A549 (cell line): ENCODE results near the gene CENPX. TPM values are rescaled to one million over a fixed set of nuclear protein-coding genes. Genes with fewer than 3 reads are reported as not detected.

Experiments used
- ATAC-seq, 2 experiments: fragments of 200-7000 bp in 1 of 2; fragments of >200 bp in 1 of 2; cut with Nextera tagmentation in 1 of 2; cut with Tn5 transposase in 1 of 2; 3 replicates each; pipeline versions ENCODE4 v1.8.0 to v1.9.1; 2018 to 2020; ENCODE audit warnings: mild to moderate bottlenecking in 1 of 2, moderate library complexity in 1 of 2
- CTCF ChIA-PET: fragments of 300-600 bp; sonication (Branson Sonifier 250); formaldehyde crosslinking; extraction: SDS; loops from one replicate; lab custom pipeline; 2021; ENCODE audit warnings: antibody characterized with exemption, inconsistent platforms; lab: Yijun Ruan, JAX
- POLR2A ChIA-PET: fragments of 350-600 bp; formaldehyde crosslinking; extraction: SDS; loops from one replicate; lab custom pipeline; 2021; ENCODE audit warnings: antibody characterized with exemption, inconsistent platforms; lab: Yijun Ruan, JAX
- DNase-seq, 2 experiments: peaks; one replicate each; pipeline versions ENCODE4 v3.0.0 to v3.0.0-alpha.2; 2011 to 2016; ENCODE audit warnings: low read depth in 1 of 2, low spot score in 1 of 2
- FAIRE-seq: peaks from 2 replicates; lab custom pipeline; 2011; peaks lifted over from hg19 to GRCh38; lab: Jason Lieb, UNC
- H3K27ac ChIP-seq, 2 experiments: fragments of >200 bp; sonication (Bioruptor Twin); formaldehyde crosslinking; 3 replicates each; pipeline ENCODE4 v1.5.1; 2016 to 2017
- H3K4me1 ChIP-seq: fragments of >200 bp; sonication (Bioruptor Twin); formaldehyde crosslinking; 3 replicates; pipeline ENCODE4 v1.6.1; 2016
- H3K4me2 ChIP-seq: fragments of >200 bp; sonication (Bioruptor Twin); formaldehyde crosslinking; 3 replicates; pipeline ENCODE4 v1.6.1; 2016
- H3K4me3 ChIP-seq: fragments of >200 bp; sonication (Bioruptor Twin); formaldehyde crosslinking; 3 replicates; pipeline ENCODE4 v1.5.1; 2016
- H3K9me3 ChIP-seq: fragments of >200 bp; sonication (Bioruptor Twin); formaldehyde crosslinking; 3 replicates; pipeline ENCODE4 v1.6.1; 2016
- EHF ChIP-seq: fragments of 250-450 bp; sonication (Bioruptor Pico); IDR thresholded peaks from 2 replicates; pipeline ENCODE4 v1.5.0; 2020; ENCODE audit warnings: mild to moderate bottlenecking
- EHMT2 ChIP-seq: fragments of 200-600 bp; sonication (generic); IDR thresholded peaks from 2 replicates; pipeline ENCODE4 v1.6.1; 2016; ENCODE audit warnings: antibody characterized with exemption, low read depth, mild to moderate bottlenecking, moderate library complexity
- FOSB ChIP-seq: fragments of 250-450 bp; sonication (Bioruptor Pico); IDR thresholded peaks from 2 replicates; pipeline ENCODE4 v1.5.0; 2020; ENCODE audit warnings: mild to moderate bottlenecking, moderate library complexity
- FOSL2 ChIP-seq, 2 experiments: fragments of 450-650 bp in 1 of 2; fragments of >200 bp in 1 of 2; sonication (Bioruptor Twin) in 1 of 2; formaldehyde crosslinking; IDR thresholded peaks; 2 replicates each; pipeline versions ENCODE4 v1.5.0 to v1.6.1; 2016 to 2020; ENCODE audit warnings: mild to moderate bottlenecking in 1 of 2, moderate library complexity in 1 of 2
- FOXS1 ChIP-seq: fragments of 250-450 bp; sonication (Bioruptor Pico); IDR thresholded peaks from 2 replicates; pipeline ENCODE4 v1.5.0; 2020; ENCODE audit warnings: mild to moderate bottlenecking, moderate library complexity
- HDAC2 ChIP-seq: fragments of 200-600 bp; sonication (generic); IDR thresholded peaks from 2 replicates; pipeline ENCODE4 v1.6.1; 2016
- JUN ChIP-seq, 2 experiments: fragments of >200 bp; sonication (Bioruptor Twin); formaldehyde crosslinking; IDR thresholded peaks; 2 replicates in 1 of 2; 3 replicates in 1 of 2; pipeline ENCODE4 v1.6.1; 2016 to 2017
- KDM1A ChIP-seq: fragments of 200-600 bp; sonication (generic); IDR thresholded peaks from 2 replicates; pipeline ENCODE4 v1.6.1; 2016; ENCODE audit warnings: low read depth, mild to moderate bottlenecking
- KDM5A ChIP-seq: fragments of 200-600 bp; sonication (generic); IDR thresholded peaks from 2 replicates; pipeline ENCODE4 v1.6.1; 2016; ENCODE audit warnings: antibody characterized with exemption, mild to moderate bottlenecking
- MAFK ChIP-seq: fragments of 450-650 bp; IDR thresholded peaks from 2 replicates; pipeline ENCODE4 v1.6.1; 2014; ENCODE audit not compliant: partially characterized antibody
- PHF8 ChIP-seq: fragments of 200-600 bp; sonication (generic); IDR thresholded peaks from 2 replicates; pipeline ENCODE4 v1.6.1; 2016; ENCODE audit warnings: low read depth, mild to moderate bottlenecking, antibody characterized with exemption, moderate library complexity, borderline replicate concordance
- RARB ChIP-seq: fragments of 250-450 bp; sonication (Bioruptor Pico); IDR thresholded peaks from 2 replicates; pipeline ENCODE4 v1.8.0; 2021; ENCODE audit warnings: mild to moderate bottlenecking, moderate library complexity
- RFX5 ChIP-seq: fragments of 450-650 bp; IDR thresholded peaks from 2 replicates; pipeline ENCODE4 v1.7.1; 2014; ENCODE audit warnings: antibody characterized with exemption, mild to moderate bottlenecking, moderate library complexity
- TFCP2L1 ChIP-seq: fragments of 250-450 bp; sonication (Bioruptor Pico); IDR thresholded peaks from 2 replicates; pipeline ENCODE4 v1.5.0; 2021; ENCODE audit warnings: mild to moderate bottlenecking
- WGBS: methylation state at CpG from one replicate; pipeline ENCODE4 v1.1.6; 2017; ENCODE audit errors: missing lambda C conversion rate; 5-methylcytosine and 5-hydroxymethylcytosine counted together
- polyA plus RNA-seq, 4 experiments: library from polyadenylated mRNA; depleted of rRNA in 3 of 4; stranded (reverse); fragments of >200 nt; fragmentation: RNase III in 1 of 4; extraction: RNeasy Plus Mini Kit Qiagen cat#74134 plus additional on column Dnase treatment in 1 of 4; gene quantifications; 2 replicates in 3 of 4; 3 replicates in 1 of 4; pipeline ENCODE4 v1.2.3, GENCODE V29; 2011 to 2017
- TF ChIP-seq, protein P1 (sequence below): IDR thresholded peaks from 2 replicates; pipeline ENCODE4 v1.6.1; 2012
- TF ChIP-seq, protein P2 (sequence below): fragments of 200-600 bp; sonication (generic); IDR thresholded peaks from 2 replicates; pipeline ENCODE4 v1.6.1; 2016; ENCODE audit warnings: antibody characterized with exemption, mild to moderate bottlenecking, moderate library complexity
- TF ChIP-seq, protein P3 (sequence below): fragments of 250-450 bp; sonication (Bioruptor Pico); IDR thresholded peaks from 2 replicates; pipeline ENCODE4 v1.5.0; 2021; ENCODE audit warnings: mild to moderate bottlenecking, moderate library complexity, borderline replicate concordance
- TF ChIP-seq, protein P4 (sequence below): fragments of >200 bp; sonication (Bioruptor Twin); formaldehyde crosslinking; IDR thresholded peaks from 3 replicates; pipeline ENCODE4 v1.6.1; 2016
- TF ChIP-seq, protein P5 (sequence below): fragments of >200 bp; sonication (Bioruptor Twin); formaldehyde crosslinking; IDR thresholded peaks from 3 replicates; pipeline ENCODE4 v1.5.1; 2016
- TF ChIP-seq, protein P6 (sequence below): IDR thresholded peaks from 2 replicates; pipeline ENCODE4 v1.6.1; 2012

CENPX gene
- polyA plus RNA-seq, 2 of the 4 experiments (the other 2 are of a cell fraction): 80.5 to 222 TPM

DNA sequence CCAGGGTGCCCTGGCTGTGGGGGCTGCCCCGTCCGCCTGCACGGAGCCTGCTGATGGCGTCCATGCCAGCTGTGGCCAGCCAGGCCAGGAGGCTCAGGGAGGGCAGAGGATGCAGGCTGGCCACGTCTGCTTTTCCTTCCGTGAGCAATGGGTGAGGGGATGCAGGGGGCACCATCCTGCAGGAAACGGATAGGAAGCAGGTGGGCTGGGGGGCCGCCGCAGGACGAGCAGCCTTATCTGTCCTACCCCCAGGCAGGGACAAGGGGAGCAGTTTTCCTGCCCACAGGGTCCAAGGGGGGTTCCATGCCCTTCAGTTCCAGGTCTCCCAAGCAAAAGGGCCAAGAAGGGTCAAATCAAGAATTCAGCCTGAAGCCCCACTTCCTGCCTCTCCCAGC, 36.2 kb upstream of the CENPX start (continued):
- TF ChIP-seq JUN (IDR thresholded peaks at IDR 0.05) (no peak), KDM5A (no peak)

DNA sequence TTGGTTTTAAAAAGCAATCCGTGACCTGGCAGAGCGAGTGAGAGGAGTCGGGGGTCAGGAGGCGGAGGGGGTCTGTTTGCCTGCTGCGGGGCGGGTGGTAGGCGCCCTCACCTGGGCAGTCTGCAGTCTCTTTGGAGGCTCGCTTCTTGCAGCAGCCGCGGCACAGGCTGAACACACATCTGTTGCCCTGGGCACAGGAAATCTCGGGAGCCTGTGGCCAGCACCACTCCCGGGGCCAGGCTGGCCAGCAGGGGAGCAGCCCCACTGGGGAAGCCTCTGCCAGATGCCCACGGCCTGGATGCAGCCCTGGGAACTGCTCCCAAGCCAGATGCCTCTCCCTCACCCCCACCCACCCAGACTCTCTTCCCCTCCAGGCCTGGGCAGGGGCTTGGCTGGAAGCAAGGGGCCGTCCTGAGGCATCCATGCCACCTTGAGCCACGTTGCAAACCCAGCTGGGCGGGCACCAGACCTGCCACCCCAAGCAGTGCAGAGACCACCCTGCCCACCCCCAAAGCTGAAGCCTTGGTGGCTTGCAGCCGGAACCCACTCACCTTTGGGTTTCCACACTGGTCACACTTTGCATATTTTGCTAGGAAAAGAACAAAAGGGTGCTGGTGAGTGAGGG, 35.7 kb upstream of the CENPX start:
- Histone ChIP-seq H3K27ac (no peak overlapping the region), H3K4me2 (no peak overlapping the region), H3K4me1 (peaks cover 2% of the 10 kb centered on the region; the same call in 2 of the 3 replicates), H3K4me3 (no peak overlapping the region)
- ChIA-PET CTCF (interaction anchor here (0.9 to 21.7 kb wide), 3 partner anchors 10 to 28 kb away, joined by 3 to 191 read pairs (median 4); partner anchors contain the start of genes DCXR and RAC3), POLR2A (interaction anchor here (2.8 kb wide), 1 partner anchor 21 kb away, joined by 10 read pairs; the partner anchor contains the start of gene DCXR)
- 82% methylated on average over 17 of the region's 17 CpGs for WGBS
- no peak for FAIRE-seq
- no peak for DNase-seq
- TF ChIP-seq, protein P1, sequence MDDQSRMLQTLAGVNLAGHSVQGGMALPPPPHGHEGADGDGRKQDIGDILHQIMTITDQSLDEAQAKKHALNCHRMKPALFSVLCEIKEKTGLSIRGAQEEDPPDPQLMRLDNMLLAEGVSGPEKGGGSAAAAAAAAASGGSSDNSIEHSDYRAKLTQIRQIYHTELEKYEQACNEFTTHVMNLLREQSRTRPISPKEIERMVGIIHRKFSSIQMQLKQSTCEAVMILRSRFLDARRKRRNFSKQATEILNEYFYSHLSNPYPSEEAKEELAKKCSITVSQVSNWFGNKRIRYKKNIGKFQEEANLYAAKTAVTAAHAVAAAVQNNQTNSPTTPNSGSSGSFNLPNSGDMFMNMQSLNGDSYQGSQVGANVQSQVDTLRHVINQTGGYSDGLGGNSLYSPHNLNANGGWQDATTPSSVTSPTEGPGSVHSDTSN: peak; percentile 22; the same call in 1 of the 2 replicates
- TF ChIP-seq RARB: no peak
- TF ChIP-seq, protein P2, sequence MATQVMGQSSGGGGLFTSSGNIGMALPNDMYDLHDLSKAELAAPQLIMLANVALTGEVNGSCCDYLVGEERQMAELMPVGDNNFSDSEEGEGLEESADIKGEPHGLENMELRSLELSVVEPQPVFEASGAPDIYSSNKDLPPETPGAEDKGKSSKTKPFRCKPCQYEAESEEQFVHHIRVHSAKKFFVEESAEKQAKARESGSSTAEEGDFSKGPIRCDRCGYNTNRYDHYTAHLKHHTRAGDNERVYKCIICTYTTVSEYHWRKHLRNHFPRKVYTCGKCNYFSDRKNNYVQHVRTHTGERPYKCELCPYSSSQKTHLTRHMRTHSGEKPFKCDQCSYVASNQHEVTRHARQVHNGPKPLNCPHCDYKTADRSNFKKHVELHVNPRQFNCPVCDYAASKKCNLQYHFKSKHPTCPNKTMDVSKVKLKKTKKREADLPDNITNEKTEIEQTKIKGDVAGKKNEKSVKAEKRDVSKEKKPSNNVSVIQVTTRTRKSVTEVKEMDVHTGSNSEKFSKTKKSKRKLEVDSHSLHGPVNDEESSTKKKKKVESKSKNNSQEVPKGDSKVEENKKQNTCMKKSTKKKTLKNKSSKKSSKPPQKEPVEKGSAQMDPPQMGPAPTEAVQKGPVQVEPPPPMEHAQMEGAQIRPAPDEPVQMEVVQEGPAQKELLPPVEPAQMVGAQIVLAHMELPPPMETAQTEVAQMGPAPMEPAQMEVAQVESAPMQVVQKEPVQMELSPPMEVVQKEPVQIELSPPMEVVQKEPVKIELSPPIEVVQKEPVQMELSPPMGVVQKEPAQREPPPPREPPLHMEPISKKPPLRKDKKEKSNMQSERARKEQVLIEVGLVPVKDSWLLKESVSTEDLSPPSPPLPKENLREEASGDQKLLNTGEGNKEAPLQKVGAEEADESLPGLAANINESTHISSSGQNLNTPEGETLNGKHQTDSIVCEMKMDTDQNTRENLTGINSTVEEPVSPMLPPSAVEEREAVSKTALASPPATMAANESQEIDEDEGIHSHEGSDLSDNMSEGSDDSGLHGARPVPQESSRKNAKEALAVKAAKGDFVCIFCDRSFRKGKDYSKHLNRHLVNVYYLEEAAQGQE: no peak
- TF ChIP-seq, protein P3, sequence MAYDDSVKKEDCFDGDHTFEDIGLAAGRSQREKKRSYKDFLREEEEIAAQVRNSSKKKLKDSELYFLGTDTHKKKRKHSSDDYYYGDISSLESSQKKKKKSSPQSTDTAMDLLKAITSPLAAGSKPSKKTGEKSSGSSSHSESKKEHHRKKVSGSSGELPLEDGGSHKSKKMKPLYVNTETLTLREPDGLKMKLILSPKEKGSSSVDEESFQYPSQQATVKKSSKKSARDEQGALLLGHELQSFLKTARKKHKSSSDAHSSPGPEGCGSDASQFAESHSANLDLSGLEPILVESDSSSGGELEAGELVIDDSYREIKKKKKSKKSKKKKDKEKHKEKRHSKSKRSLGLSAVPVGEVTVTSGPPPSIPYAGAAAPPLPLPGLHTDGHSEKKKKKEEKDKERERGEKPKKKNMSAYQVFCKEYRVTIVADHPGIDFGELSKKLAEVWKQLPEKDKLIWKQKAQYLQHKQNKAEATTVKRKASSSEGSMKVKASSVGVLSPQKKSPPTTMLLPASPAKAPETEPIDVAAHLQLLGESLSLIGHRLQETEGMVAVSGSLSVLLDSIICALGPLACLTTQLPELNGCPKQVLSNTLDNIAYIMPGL: no peak
- TF ChIP-seq, all 56 proteins: peak for 1
- ATAC-seq: peak; percentile 4 to 8; a peak in 2 of 6 replicates
- no peaks in the 10 kb centered on the region for H3K9me3 ChIP-seq

DNA sequence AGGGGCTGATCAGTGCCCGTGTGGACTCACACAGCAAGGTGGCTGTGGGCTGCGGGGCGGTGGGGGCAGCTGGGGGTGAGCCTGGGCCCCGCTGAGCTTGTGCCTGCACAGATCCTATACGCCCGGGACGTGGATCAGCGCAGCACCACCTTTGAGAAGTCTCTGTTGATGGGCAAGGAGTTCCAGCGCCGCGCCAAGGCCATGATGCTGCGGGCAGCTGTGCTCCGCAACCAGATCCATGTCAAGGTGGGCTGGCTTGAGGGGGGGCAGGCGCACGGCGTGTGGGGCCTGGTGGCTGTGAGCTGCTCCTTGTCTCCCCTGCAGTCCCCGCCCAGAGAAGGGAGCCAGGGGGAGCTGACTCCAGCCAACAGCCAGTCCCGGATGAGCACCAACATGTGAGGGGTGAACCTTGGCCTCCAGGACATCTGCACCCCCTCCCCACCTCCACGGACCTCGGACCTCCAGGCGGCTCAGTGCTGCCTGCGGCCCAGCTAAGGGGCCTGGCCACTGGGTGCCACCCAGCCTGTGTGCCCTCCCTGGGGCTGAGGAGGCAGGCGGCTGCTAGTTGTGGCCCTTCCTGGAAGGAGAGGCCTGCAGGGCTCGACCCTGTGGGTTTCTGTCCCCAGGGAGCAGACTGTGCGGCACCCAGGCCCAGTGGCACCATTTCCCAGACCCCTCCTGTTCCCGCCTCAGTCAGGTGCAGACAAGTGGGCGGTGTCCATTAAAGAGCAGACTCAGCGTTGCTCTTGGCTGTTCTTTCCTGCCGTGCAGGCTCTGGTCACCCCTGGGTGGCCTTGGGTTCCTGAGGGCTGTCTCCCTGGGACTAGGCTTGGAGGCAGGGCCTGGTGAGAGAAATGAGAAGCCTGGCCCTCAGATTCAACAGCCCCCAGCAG, 34.3 kb upstream of the CENPX start:
- Histone ChIP-seq H3K4me1 (peaks cover 9% of the 10 kb centered on the region; the same call in 2 of the 3 replicates), H3K27ac (no peak overlapping the region), H3K4me2 (no peak overlapping the region), H3K9me3 (no peaks in the 10 kb centered on the region), H3K4me3 (no peak overlapping the region)
- 90% methylated on average over 28 of the region's 29 CpGs for WGBS
- CTCF ChIA-PET: interaction anchor here (0.8 to 21.7 kb wide), 6 partner anchors 9 to 97 kb away, joined by 3 to 191 read pairs (median 14); partner anchors contain the start of genes DCXR, DUS1L and RAC3
- FAIRE-seq (no peak), DNase-seq (no peak), ATAC-seq (no peak; a peak in 1 of 6 replicates)
- POLR2A ChIA-PET: no interaction called here
- TF ChIP-seq RARB (no peak), PHF8 (no peak), TFCP2L1 (CRISPR knock-in tag) (no peak), MAFK (peak; percentile 45), EHF (no peak), RFX5 (no peak), EHMT2 (no peak), FOSL2 (IDR thresholded peaks at IDR 0.05) (no peak), FOSL2 (CRISPR knock-in tag; IDR thresholded peaks at IDR 0.05) (no peak), FOSB (CRISPR knock-in tag) (no peak), JUN (IDR thresholded peaks at IDR 0.05) (peak in 1 of 2 experiments; percentile 18; a peak in 1 of 5 replicates), FOXS1 (CRISPR knock-in tag) (no peak), HDAC2 (no peak), KDM1A (no peak)
- TF ChIP-seq, protein P4, sequence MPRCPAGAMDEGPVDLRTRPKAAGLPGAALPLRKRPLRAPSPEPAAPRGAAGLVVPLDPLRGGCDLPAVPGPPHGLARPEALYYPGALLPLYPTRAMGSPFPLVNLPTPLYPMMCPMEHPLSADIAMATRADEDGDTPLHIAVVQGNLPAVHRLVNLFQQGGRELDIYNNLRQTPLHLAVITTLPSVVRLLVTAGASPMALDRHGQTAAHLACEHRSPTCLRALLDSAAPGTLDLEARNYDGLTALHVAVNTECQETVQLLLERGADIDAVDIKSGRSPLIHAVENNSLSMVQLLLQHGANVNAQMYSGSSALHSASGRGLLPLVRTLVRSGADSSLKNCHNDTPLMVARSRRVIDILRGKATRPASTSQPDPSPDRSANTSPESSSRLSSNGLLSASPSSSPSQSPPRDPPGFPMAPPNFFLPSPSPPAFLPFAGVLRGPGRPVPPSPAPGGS: no peak
- TF ChIP-seq, protein P5, sequence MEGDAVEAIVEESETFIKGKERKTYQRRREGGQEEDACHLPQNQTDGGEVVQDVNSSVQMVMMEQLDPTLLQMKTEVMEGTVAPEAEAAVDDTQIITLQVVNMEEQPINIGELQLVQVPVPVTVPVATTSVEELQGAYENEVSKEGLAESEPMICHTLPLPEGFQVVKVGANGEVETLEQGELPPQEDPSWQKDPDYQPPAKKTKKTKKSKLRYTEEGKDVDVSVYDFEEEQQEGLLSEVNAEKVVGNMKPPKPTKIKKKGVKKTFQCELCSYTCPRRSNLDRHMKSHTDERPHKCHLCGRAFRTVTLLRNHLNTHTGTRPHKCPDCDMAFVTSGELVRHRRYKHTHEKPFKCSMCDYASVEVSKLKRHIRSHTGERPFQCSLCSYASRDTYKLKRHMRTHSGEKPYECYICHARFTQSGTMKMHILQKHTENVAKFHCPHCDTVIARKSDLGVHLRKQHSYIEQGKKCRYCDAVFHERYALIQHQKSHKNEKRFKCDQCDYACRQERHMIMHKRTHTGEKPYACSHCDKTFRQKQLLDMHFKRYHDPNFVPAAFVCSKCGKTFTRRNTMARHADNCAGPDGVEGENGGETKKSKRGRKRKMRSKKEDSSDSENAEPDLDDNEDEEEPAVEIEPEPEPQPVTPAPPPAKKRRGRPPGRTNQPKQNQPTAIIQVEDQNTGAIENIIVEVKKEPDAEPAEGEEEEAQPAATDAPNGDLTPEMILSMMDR: no peak
- TF ChIP-seq, protein P6, sequence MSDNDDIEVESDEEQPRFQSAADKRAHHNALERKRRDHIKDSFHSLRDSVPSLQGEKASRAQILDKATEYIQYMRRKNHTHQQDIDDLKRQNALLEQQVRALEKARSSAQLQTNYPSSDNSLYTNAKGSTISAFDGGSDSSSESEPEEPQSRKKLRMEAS: 0 out of 2 replicates have a peak, but pooled peaks have one; percentile 1
